ENCODE data around the gene BCAS1. TPM values are rescaled to one million over a fixed set of nuclear protein-coding genes. Genes with fewer than 3 reads are reported as not detected.

The BCAS1 gene
- total RNA-seq, 1 donor from 2014 or later = 0.81 TPM

DNA sequence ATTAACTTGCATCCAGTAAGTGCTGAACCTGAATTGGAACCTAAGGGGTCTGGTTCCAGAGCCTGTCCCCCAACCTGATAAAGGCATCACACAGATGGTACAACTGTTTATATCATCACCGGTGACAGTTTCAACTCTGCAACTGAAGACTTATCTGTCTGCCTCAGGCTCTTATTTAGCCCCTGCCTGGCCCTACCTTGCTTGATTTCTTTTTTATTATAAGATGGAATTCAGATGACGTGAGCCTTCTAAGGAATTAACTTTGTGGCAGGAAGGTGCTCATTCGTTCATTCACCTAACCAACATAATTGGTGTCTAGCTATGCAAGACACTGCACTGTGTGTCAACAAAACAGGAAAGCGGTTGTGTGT lies 175.0 kb downstream of the BCAS1 start:
- intact Hi-C loops (cut with DNase I) = no loop called here
- no peak for DNase-seq
- ATAC-seq = no peak

DNA sequence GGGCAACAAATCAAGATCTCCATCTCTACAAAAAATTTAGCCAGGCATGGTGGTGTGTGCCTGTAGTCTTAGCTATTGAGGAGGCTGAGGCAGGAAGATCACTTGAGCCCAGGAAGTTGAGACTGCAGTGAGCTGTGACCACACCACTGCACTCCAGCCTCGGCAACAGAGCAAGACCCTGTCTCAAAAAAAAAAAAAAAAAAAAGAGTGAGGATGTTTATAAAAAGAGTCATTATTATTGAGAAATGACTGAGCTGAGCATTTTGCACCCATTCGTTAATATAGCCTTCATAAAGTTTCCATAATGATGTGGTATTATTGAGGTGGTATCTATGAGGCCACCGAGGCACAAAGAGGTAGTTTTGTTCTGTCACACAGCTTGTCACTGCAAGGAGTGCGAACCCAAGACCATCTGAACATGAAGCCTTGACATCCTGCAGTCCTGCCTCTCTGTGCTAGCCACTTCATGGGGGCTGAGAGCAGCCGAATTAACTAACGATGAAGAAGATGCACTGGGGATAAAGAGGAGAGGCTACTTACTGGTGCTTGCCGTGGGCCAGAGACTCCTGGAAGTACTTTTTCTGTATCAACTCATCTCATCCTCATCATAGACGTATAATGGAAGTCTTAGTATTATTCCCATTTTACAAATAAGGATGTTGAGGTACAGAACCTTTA lies 175.5 kb downstream of the BCAS1 start:
- H3K4me1 ChIP-seq = peaks cover 12% of the 10 kb centered on the region
- H3K4me3 ChIP-seq = no peak overlapping the region
- no peak for ATAC-seq
- no peaks in the 10 kb centered on the region for H3K27me3 ChIP-seq
- no peaks in the 10 kb centered on the region for H3K36me3 ChIP-seq
- TF ChIP-seq, protein P1, sequence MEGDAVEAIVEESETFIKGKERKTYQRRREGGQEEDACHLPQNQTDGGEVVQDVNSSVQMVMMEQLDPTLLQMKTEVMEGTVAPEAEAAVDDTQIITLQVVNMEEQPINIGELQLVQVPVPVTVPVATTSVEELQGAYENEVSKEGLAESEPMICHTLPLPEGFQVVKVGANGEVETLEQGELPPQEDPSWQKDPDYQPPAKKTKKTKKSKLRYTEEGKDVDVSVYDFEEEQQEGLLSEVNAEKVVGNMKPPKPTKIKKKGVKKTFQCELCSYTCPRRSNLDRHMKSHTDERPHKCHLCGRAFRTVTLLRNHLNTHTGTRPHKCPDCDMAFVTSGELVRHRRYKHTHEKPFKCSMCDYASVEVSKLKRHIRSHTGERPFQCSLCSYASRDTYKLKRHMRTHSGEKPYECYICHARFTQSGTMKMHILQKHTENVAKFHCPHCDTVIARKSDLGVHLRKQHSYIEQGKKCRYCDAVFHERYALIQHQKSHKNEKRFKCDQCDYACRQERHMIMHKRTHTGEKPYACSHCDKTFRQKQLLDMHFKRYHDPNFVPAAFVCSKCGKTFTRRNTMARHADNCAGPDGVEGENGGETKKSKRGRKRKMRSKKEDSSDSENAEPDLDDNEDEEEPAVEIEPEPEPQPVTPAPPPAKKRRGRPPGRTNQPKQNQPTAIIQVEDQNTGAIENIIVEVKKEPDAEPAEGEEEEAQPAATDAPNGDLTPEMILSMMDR (IDR thresholded peaks at IDR 0.05) = no peak
- no peaks in the 10 kb centered on the region for H3K9me3 ChIP-seq
- no peak for DNase-seq
- no peak overlapping the region for H3K27ac ChIP-seq
- intact Hi-C loops (cut with DNase I) = no loop called here

More for the DNA sequence above, 175.0 kb downstream of the BCAS1 start:
- H3K27me3 ChIP-seq = no peaks in the 10 kb centered on the region
- no peak overlapping the region for H3K4me3 ChIP-seq
- no peak overlapping the region for H3K27ac ChIP-seq
- no peaks in the 10 kb centered on the region for H3K9me3 ChIP-seq
- TF ChIP-seq, protein P1 (IDR thresholded peaks at IDR 0.05) = no peak
- H3K36me3 ChIP-seq = no peaks in the 10 kb centered on the region
- H3K4me1 ChIP-seq = peaks cover 15% of the 10 kb centered on the region

Small RNAs within 50 kb of the gene (microRNA-seq; reads per million reads assigned to microRNA genes)
- not detected for gene MIR4756 (ENCODE audit: borderline microRNAs expressed)

Other genes starting within 250 kb of the BCAS1 start
- 0.17 TPM for gene CYP24A1, start 103.4 kb upstream of the BCAS1 start, total RNA-seq
- 19.9 TPM for gene PFDN4, start 137.5 kb upstream of the BCAS1 start, total RNA-seq

All from upper lobe of right lung (tissue), 1 donor.